GM12878 (cell line): ENCODE results near the gene MYBL2. TPM values are rescaled to one million over a fixed set of nuclear protein-coding genes. Genes with fewer than 3 reads are reported as not detected.

Experiments
- ATAC-seq: fragments of 200-7000 bp; cut with Tn5 transposase; 3 replicates; pipeline ENCODE4 v1.9.1; 2020; ENCODE audit warnings: mild to moderate bottlenecking, moderate library complexity
- BruUV-seq: library from RNA; stranded (reverse); fragments of 400-500 nt; replicated peaks from 2 replicates; lab custom pipeline; 2021; lab: Mats Ljungman, UMichigan
- CTCF ChIA-PET: fragments of 300-600 bp; sonication (Branson Sonifier 250); formaldehyde crosslinking; extraction: SDS; loops from one replicate; lab custom pipeline; 2021; ENCODE audit warnings: inconsistent platforms; lab: Yijun Ruan, JAX
- POLR2A ChIA-PET: fragments of 350-600 bp; formaldehyde crosslinking; extraction: SDS; loops from one replicate; lab custom pipeline; 2021; ENCODE audit warnings: inconsistent platforms; lab: Charles Lee
- RAD21 ChIA-PET: fragments of 300-600 bp; sonication (Branson Sonifier 250); formaldehyde crosslinking; loops from one replicate; lab custom pipeline; 2023; ENCODE audit warnings: antibody characterized with exemption; ENCODE audit not compliant: unreplicated experiment; lab: Charles Lee
- SMC1A ChIA-PET: fragments of 300-600 bp; sonication (Branson Sonifier 250); formaldehyde crosslinking; loops from one replicate; lab custom pipeline; 2023; ENCODE audit not compliant: unreplicated experiment, uncharacterized antibody; lab: Charles Lee
- DNase-seq: peaks from one replicate; pipeline ENCODE4 v3.0.0-alpha.2; 2011; ENCODE audit warnings: low read depth, low spot score
- FAIRE-seq: peaks from 3 replicates; lab custom pipeline; 2011; peaks lifted over from hg19 to GRCh38; lab: Jason Lieb, UNC
- H2AFZ ChIP-seq: 2 replicates; pipeline ENCODE4 v1.6.0; 2011; ENCODE audit warnings: low read depth, low read length, control low read depth; ENCODE audit not compliant: control insufficient read depth
- H3K27ac ChIP-seq: 2 replicates; pipeline ENCODE4 v1.5.1; 2011; ENCODE audit warnings: control low read depth; ENCODE audit not compliant: control insufficient read depth, insufficient read depth
- H3K27me3 ChIP-seq, 2 experiments: replicated peaks in 1 of 2; 2 replicates each; pipeline versions ENCODE4 v1.6.0 to v1.6.1; 2011; ENCODE audit warnings: low read length in 1 of 2; ENCODE audit not compliant: control insufficient read depth in 2 of 2, insufficient read depth in 2 of 2
- H3K36me3 ChIP-seq, 2 experiments: 2 replicates each; pipeline ENCODE4 v1.5.1; 2011; ENCODE audit warnings: low read length in 1 of 2; ENCODE audit not compliant: control insufficient read depth in 2 of 2, insufficient read depth in 2 of 2
- H3K4me1 ChIP-seq: 2 replicates; pipeline ENCODE4 v1.6.1; 2011; ENCODE audit warnings: mild to moderate bottlenecking, low read length, moderate library complexity, mixed read lengths; ENCODE audit not compliant: control insufficient read depth, insufficient read depth
- H3K4me2 ChIP-seq: 2 replicates; pipeline ENCODE4 v1.6.0; 2011; ENCODE audit warnings: control low read depth; ENCODE audit not compliant: control insufficient read depth, insufficient read depth
- H3K4me3 ChIP-seq: fragments of 200-600 bp; sonication (generic); 2 replicates; pipeline ENCODE4 v1.5.1; 2016
- H3K79me2 ChIP-seq: 2 replicates; pipeline ENCODE4 v1.6.0; 2011; ENCODE audit warnings: low read length; ENCODE audit not compliant: control insufficient read depth, insufficient read depth
- H3K9ac ChIP-seq: 2 replicates; pipeline ENCODE4 v1.8.0; 2011; ENCODE audit warnings: low read length, control low read depth, mixed read lengths; ENCODE audit not compliant: control insufficient read depth, insufficient read depth
- H3K9me3 ChIP-seq: replicated peaks from 3 replicates; pipeline ENCODE4 v1.5.1; 2011; ENCODE audit warnings: mild to moderate bottlenecking, low read length; ENCODE audit not compliant: control insufficient read depth, insufficient read depth
- H4K20me1 ChIP-seq: 2 replicates; pipeline ENCODE4 v1.6.0; 2011; ENCODE audit not compliant: control insufficient read depth, insufficient read depth
- ATF7 ChIP-seq: fragments of 450-650 bp; IDR thresholded peaks from 2 replicates; pipeline ENCODE4 v1.6.1; 2016; ENCODE audit warnings: low read depth, mild to moderate bottlenecking
- FOXK2 ChIP-seq: fragments of 450-650 bp; IDR thresholded peaks from 2 replicates; pipeline ENCODE4 v1.6.1; 2017; ENCODE audit warnings: mild to moderate bottlenecking, moderate library complexity
- NR2C1 ChIP-seq: fragments of 450-650 bp; IDR thresholded peaks from 2 replicates; pipeline ENCODE4 v1.6.1; 2017; ENCODE audit warnings: antibody characterized with exemption, mild to moderate bottlenecking, moderate library complexity
- PKNOX1 ChIP-seq: fragments of 450-650 bp; IDR thresholded peaks from 2 replicates; pipeline ENCODE4 v1.6.1; 2016; ENCODE audit warnings: mild to moderate bottlenecking
- USF1 ChIP-seq: IDR thresholded peaks from 2 replicates; pipeline ENCODE4 v1.6.1; 2011; ENCODE audit warnings: borderline replicate concordance, low read depth, mild to moderate bottlenecking, moderate library complexity, mixed read lengths, low read length; ENCODE audit not compliant: insufficient read depth; ENCODE audit errors: extremely low read length
- ZNF207 ChIP-seq: fragments of 450-650 bp; IDR thresholded peaks from 2 replicates; pipeline ENCODE4 v1.6.1; 2014; ENCODE audit warnings: antibody characterized with exemption, mild to moderate bottlenecking, borderline replicate concordance
- WGBS: methylation state at CpG from one replicate; pipeline ENCODE4 v1.1.6; 2016; ENCODE audit warnings: low lambda C conversion rate; ENCODE audit not compliant: insufficient replicate concordance, insufficient coverage; ENCODE audit errors: missing lambda C conversion rate; 5-methylcytosine and 5-hydroxymethylcytosine counted together
- in situ Hi-C: fragments of 300-500 bp; cut with MboI; formaldehyde crosslinking; loops from 9 replicates; pipeline ENCODE4 v1.14.3; 2018; ENCODE audit warnings: mixed read lengths
- intact Hi-C: fragments of 100-400 bp; cut with micrococcal nuclease; formaldehyde crosslinking; loops from one replicate; pipeline ENCODE4 v1.14.2; 2022; ENCODE audit not compliant: unreplicated experiment
- polyA plus RNA-seq, 11 experiments: library from polyadenylated mRNA; depleted of rRNA in 4 of 11; unstranded in 6 of 11; stranded (reverse) in 5 of 11; fragments of >200 nt; fragmentation: Nextera tagmentation in 4 of 11; fragmentation: Illumina TruSeq in 1 of 11; extraction: Ambion mirVana in 4 of 11; extraction: Trizol in 1 of 11; gene quantifications; 1 replicate in 1 of 11; 2 replicates in 10 of 11; pipeline versions ENCODE4 v1.2.1 to v1.2.3, GENCODE V29; 2011 to 2016; ENCODE audit warnings: inconsistent platforms in 2 of 11, missing spikeins in 2 of 11, low read depth in 1 of 11
- total RNA-seq, 4 experiments: library from RNA; depleted of rRNA in 3 of 4; stranded (reverse); fragments of >200 nt in 3 of 4; fragmentation: Illumina TruSeq in 1 of 4; extraction: Trizol in 1 of 4; gene quantifications; 2 replicates each; pipeline versions ENCODE4 v1.2.1 to v1.2.3, GENCODE V29; 2013 to 2021

Gene MYBL2
- total and polyA plus RNA-seq, 10 of the 15 experiments (the other 5 are each of a cell fraction or from before 2014, with no cell fraction given), result 4.5 to 213 (median 74.2) TPM

GRCh38 chr20:43748274-43748673 lies 81.4 kb downstream of the MYBL2 start:
- ATAC-seq (no peak), DNase-seq (no peak), FAIRE-seq (no peak)
- in situ Hi-C loops, result no loop called here
- H3K27me3 ChIP-seq, result no peaks in the 10 kb centered on the region
- H3K4me3 ChIP-seq, result no peak overlapping the region
- no TSS peak for BruUV-seq
- H3K36me3 ChIP-seq, result no peaks in the 10 kb centered on the region
- H3K9ac ChIP-seq, result no peak overlapping the region
- H3K4me1 ChIP-seq, result peaks cover 32% of the 10 kb centered on the region
- POLR2A ChIA-PET, result interaction anchor here (1.0 to 4.7 kb wide), 3 partner anchors 11 to 195 kb away, joined by 3 to 21 read pairs (median 4); no protein-coding TSS in a partner anchor
- H2AFZ ChIP-seq, result no peak overlapping the region
- no peaks in the 10 kb centered on the region for H3K9me3 ChIP-seq
- CTCF ChIA-PET, result interaction anchor here (0.7 to 6.1 kb wide), 18 partner anchors 9 to 441 kb away, joined by 3 to 223 read pairs (median 4); no protein-coding TSS in a partner anchor
- WGBS, result 82% methylated on average over 1 of the region's 1 CpG
- TF ChIP-seq FOXK2, result no peak
- TF ChIP-seq ATF7, result no peak
- TF ChIP-seq NR2C1, result no peak
- TF ChIP-seq PKNOX1, result no peak
- TF ChIP-seq ZNF207, result no peak
- no peak for TF ChIP-seq USF1
- no peaks in the 10 kb centered on the region for H4K20me1 ChIP-seq
- H3K4me2 ChIP-seq, result no peak overlapping the region
- no peaks in the 10 kb centered on the region for H3K79me2 ChIP-seq
- H3K27ac ChIP-seq, result no peak overlapping the region
- RAD21 ChIA-PET, result interaction anchor here (0.9 to 6.4 kb wide), 13 partner anchors 11 to 340 kb away, joined by 3 to 182 read pairs (median 6); partner anchors contain the start of gene GTSF1L
- intact Hi-C loops, result no loop called here
- SMC1A ChIA-PET, result interaction anchor here (0.7 to 8.9 kb wide), 21 partner anchors 11 to 346 kb away, joined by 3 to 164 read pairs (median 7); partner anchors contain the start of genes SRSF6 and TOX2
